GM11168 (cell line): ENCODE measurements around the gene PDE3B.
"Not testable (repeated sequence)": the region's sequence is repeated elsewhere in the genome, so short reads cannot be mapped to it uniquely, and the experiment has no call there.

ENCODE experiments used
- in situ Hi-C: fragments of 300-500 bp; cut with MboI; formaldehyde crosslinking; loops from one replicate; pipeline ENCODE4 v1.12.0; 2022; ENCODE audit warnings: low sequenced_read_pairs; ENCODE audit not compliant: unreplicated experiment

Gene PDE3B

GRCh38 chr11:14783788-14784187 lies 140.2 kb downstream of the PDE3B start:
- in situ Hi-C loops: no loop called here

GRCh38 chr11:14784230-14784629 lies 140.6 kb downstream of the PDE3B start:
- in situ Hi-C loops: no loop called here

DNA sequence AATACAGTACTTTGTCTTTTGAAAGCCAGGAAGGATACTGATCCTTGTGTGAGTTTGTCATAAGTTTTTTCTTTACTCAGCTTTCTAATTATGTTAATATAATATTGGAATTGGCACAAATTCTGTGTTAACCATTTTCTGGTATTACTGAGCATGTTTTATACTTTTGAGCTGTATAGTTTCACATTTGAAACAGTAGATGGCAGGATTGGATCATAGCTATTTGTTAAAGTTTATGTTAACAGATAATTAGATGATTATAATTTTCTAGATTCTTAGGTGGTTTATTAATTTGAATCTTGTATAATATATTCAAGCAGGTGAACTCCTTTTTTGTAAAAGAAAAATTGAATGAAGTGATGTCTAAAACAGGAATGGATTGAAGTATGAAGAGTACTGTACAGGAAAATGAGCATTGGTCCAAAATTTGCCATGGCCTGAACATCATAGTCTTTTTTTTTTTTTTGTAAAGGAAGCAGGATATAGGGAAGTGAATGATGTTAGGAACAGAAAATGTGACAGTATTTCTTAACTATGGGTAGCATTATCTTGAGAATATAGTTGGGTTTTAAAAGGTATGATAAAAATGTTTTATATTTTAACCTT lies 146.4 kb downstream of the PDE3B start:
- in situ Hi-C loops: loop anchor here (5.0 kb wide), 1 partner anchor 122 kb away; no protein-coding TSS in a partner anchor

GRCh38 chr11:14793546-14793945 lies 149.9 kb downstream of the PDE3B start:
- in situ Hi-C loops: no loop called here

DNA sequence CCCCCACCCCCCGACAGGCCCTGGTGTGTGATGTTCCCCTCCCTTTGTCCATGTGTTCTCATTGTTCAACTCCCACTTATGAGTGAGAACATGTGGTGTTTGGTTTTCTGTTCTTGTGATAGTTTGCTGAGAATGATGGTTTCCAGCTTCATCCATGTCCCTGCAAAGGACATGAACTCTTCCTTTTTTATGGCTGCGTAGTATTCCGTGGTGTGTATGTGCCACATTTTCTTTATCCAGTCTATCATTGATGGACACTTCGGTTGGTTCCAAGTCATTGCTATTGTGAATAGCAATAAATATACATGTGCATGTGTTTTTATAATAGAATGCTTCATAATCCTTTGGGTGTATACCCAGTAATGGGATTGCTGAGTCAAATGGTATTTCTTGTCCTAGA lies 152.4 kb downstream of the PDE3B start:
- in situ Hi-C loops: not testable (repeated sequence)

DNA sequence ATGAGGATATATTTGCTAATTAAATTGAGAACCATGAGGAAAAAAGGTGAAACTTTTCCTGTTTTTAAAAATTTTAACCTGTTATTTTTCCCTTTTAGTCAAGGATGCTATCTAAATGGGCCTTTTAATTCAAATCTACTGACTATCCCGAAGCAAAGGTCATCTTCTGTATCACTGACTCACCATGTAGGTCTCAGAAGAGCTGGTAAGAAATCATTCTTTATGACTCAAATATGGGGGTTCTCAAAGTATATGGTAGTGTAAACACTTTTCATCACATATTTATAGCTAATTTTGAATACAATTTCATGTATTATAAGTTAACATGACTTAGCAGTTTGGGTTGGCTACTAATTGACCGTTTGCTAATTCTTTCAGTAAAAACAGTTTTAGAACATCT lies 160.2 kb downstream of the PDE3B start:
- in situ Hi-C loops: no loop called here

GRCh38 chr11:14809466-14809865 lies 165.9 kb downstream of the PDE3B start:
- in situ Hi-C loops: no loop called here

DNA sequence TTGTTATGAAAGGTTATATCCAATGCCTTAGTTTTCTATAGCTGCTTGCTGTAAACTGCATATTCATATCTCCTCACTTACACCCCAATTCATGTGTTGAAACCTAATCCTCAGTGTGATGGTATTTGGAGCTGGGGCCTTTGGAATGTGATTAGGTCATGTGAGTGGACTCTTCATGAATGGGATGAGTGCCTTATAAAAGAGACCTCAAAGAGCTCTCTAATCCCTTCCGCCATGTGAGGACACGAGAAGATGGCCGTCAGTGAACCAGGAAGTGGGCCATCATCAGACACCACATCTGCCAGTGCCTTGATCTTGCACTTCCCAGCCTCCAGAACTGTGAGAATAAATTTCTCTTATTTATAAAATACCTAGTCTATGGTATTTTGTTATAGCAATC lies 169.2 kb downstream of the PDE3B start:
- in situ Hi-C loops: no loop called here

DNA sequence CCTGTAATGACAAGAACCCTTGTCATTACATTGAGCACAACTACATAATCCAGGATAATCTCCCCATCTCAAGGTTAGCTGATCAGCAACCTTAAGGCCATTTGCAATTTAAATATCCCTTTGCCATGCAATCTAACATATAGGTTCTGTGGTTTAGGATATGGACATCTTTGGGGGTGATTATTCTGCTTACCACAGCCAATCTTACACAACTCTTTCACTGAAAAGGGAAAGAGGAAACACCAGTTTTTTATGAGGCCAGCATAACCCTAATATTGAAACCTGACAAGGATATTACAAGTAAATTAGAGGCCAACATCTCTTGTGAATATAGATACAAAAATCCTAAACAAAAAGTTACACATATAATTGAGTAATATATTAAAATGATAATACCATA lies 169.9 kb downstream of the PDE3B start:
- in situ Hi-C loops: no loop called here

- in situ Hi-C loops: no loop called here
Measured at GRCh38 chr11:14818779-14819178, 175.2 kb downstream of the PDE3B start.

- in situ Hi-C loops: no loop called here
Measured at GRCh38 chr11:14819596-14819995, 176.0 kb downstream of the PDE3B start.

- in situ Hi-C loops: no loop called here
Measured at GRCh38 chr11:14821031-14821430, 177.4 kb downstream of the PDE3B start.

GRCh38 chr11:14826600-14826999 lies 183.0 kb downstream of the PDE3B start:
- in situ Hi-C loops: no loop called here

DNA sequence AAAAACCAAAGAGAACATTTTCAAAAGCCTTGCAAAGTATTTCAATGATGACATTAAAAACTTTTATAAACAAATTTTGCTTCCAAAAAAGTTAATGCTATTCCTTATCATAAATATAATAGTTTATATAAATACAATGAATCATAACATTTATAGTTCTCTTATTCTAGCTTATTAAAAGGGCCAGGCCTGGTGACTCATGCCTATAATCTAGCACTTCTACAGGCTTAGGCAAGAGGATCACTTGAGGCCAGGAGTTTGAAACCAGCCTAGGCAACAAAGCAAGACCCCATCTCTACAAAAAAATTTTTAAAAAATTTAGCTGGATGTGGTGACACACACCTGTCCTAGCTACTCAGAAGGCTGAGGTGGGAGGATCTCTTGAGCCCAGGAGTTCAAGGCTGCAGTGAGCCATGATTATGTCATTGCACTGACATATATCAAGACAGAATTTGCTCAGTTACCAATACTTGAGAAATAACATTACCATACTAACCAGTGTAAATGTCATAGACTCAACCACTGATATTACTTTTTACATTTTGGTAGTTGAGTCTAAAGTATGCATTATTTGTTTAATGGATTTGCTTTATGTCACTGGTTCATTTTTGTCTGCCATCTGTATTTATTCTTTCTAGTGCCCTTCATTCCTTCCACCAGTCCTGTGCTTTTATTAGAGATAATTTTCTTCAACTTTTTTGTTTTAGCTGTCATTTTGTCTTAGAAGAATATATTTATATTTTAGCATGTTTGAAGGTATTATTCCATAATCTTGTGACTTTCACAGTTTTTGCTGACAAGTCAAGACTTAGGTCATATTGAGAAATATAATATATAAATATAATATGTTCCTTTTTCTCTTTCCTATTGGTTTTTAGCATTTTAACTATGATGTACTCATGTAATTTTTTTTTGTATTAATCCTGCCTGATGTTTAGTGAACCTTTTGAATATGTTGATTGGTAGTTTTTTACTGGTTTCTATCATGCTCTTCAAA lies 192.2 kb downstream of the PDE3B start:
- in situ Hi-C loops: no loop called here

DNA sequence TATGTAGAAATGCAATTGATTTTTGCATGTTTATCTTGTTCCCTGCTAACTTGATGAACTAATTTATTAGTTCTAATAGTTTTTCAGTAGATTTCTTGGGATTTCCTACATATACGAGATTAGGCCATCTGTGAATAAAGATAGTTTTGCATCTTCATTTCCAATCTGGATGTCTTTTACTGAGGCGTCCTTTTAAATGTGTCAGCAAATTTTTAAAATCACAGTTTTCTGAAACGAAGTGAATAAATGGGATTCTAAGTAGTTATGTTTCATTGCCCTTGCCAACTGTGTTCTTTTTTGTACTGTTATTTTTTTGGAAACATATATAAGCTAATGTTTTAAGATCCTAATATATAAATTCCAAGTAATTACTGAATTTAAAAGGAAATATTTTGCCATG lies 198.4 kb downstream of the PDE3B start:
- in situ Hi-C loops: no loop called here

- in situ Hi-C loops: no loop called here
Measured at GRCh38 chr11:14852571-14853177, 209.1 kb downstream of the PDE3B start.

GRCh38 chr11:14854057-14854456 lies 210.5 kb downstream of the PDE3B start:
- in situ Hi-C loops: no loop called here

GRCh38 chr11:14855890-14856289 lies 212.3 kb downstream of the PDE3B start:
- in situ Hi-C loops: no loop called here

GRCh38 chr11:14857621-14858020 lies 214.0 kb downstream of the PDE3B start:
- in situ Hi-C loops: no loop called here

GRCh38 chr11:14858404-14858803 lies 214.8 kb downstream of the PDE3B start:
- in situ Hi-C loops: no loop called here

- in situ Hi-C loops: no loop called here
Measured at GRCh38 chr11:14860511-14860910, 216.9 kb downstream of the PDE3B start.
